ENCODE results near the gene DPM3.

Gene DPM3

GRCh38 chr1:155186067-155186793 is 45.9 kb upstream of the DPM3 start:
- POLR2A ChIA-PET: no interaction called here
- CTCF ChIA-PET: interaction anchor here (1.0 to 4.4 kb wide), 2 partner anchors 9 to 13 kb away, joined by 4 to 15 read pairs; partner anchors contain the start of gene KRTCAP2
- Histone ChIP-seq H3K4me1 (ENCODE audit: control insufficient read depth, insufficient read depth, low read length) (no peaks in the 10 kb centered on the region), H3K9me3 (ENCODE audit: control insufficient read depth, insufficient read depth, low read depth, low read length) (no peaks in the 10 kb centered on the region), H3K27ac (ENCODE audit: extremely low read depth, low read depth, low read length) (no peak overlapping the region; the same call in 1 of the 2 replicates), H3K36me3 (ENCODE audit: control insufficient read depth in 2 of 2, insufficient read depth in 1 of 2, low read length in 2 of 2) (no peaks in the 10 kb centered on the region), H3K4me3 (ENCODE audit: low read depth, low read length) (no peak overlapping the region)
- TF ChIP-seq ZNF398 (tag by site-specific recombination; IDR thresholded peaks at IDR 0.05) (peak; percentile 83), EGR2 (tag by site-specific recombination; IDR thresholded peaks at IDR 0.05; ENCODE audit: low read depth) (0 out of 2 replicates have a peak, but pooled peaks have one; percentile 12), ZNF645 (tag by site-specific recombination; IDR thresholded peaks at IDR 0.05) (no peak), ZNF791 (tag by site-specific recombination; IDR thresholded peaks at IDR 0.05) (no peak), PATZ1 (tag by site-specific recombination; IDR thresholded peaks at IDR 0.05) (0 out of 2 replicates have a peak, but pooled peaks have one; percentile 23), SCRT2 (tag by site-specific recombination; IDR thresholded peaks at IDR 0.05) (no peak), ZNF366 (tag by site-specific recombination; conservative IDR thresholded peaks at IDR 0.05) (peak; percentile 64), ZFHX2 (tag by site-specific recombination; conservative IDR thresholded peaks at IDR 0.05) (0 out of 2 replicates have a peak, but pooled peaks have one; percentile 13)
- TF ChIP-seq, protein P1, sequence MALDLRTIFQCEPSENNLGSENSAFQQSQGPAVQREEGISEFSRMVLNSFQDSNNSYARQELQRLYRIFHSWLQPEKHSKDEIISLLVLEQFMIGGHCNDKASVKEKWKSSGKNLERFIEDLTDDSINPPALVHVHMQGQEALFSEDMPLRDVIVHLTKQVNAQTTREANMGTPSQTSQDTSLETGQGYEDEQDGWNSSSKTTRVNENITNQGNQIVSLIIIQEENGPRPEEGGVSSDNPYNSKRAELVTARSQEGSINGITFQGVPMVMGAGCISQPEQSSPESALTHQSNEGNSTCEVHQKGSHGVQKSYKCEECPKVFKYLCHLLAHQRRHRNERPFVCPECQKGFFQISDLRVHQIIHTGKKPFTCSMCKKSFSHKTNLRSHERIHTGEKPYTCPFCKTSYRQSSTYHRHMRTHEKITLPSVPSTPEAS (tag by site-specific recombination; IDR thresholded peaks at IDR 0.05): 0 out of 2 replicates have a peak, but pooled peaks have one; percentile 11

DNA sequence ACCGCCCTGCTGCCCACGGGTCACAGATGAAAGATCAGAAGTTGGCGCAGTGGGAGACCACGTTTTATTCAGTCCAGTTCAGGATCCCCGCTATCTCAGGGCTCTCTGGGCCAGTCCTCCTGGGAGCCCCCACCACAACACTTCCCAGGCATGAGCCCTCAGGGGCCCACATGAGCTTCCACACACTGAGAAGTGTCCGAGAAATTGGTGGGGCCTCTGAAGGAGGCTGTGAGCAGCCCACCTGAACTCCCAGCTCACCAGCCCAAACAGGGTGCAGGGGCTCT is 45.4 kb upstream of the DPM3 start:
- H3K27ac ChIP-seq (ENCODE audit: extremely low read depth, low read depth, low read length): no peak overlapping the region
- ChIA-PET POLR2A (no interaction called here), CTCF (interaction anchor here (1.0 to 4.4 kb wide), 3 partner anchors 8 to 21 kb away, joined by 4 to 15 read pairs (median 4); partner anchors contain the start of gene KRTCAP2)
- no peak overlapping the region for H3K4me3 ChIP-seq (ENCODE audit: low read depth, low read length)
- no peaks in the 10 kb centered on the region for H3K36me3 ChIP-seq (ENCODE audit: control insufficient read depth in 2 of 2, insufficient read depth in 1 of 2, low read length in 2 of 2)
- H3K4me1 ChIP-seq (ENCODE audit: control insufficient read depth, insufficient read depth, low read length): no peaks in the 10 kb centered on the region
- H3K9me3 ChIP-seq (ENCODE audit: control insufficient read depth, insufficient read depth, low read depth, low read length): no peaks in the 10 kb centered on the region
- TF ChIP-seq ZNF311 (tag by site-specific recombination; IDR thresholded peaks at IDR 0.05; ENCODE audit: borderline replicate concordance) (no peak), ZNF792 (tag by site-specific recombination; IDR thresholded peaks at IDR 0.05) (no peak), ZBTB1 (tag by site-specific recombination; IDR thresholded peaks at IDR 0.05) (no peak), ZSCAN23 (tag by site-specific recombination; IDR thresholded peaks at IDR 0.05) (no peak), ZNF596 (tag by site-specific recombination; IDR thresholded peaks at IDR 0.05) (no peak), ZNF221 (tag by site-specific recombination; IDR thresholded peaks at IDR 0.05; ENCODE audit: borderline replicate concordance) (no peak), MZF1 (tag by site-specific recombination; IDR thresholded peaks at IDR 0.05; ENCODE audit: borderline replicate concordance) (no peak), ZBTB49 (tag by site-specific recombination; IDR thresholded peaks at IDR 0.05; ENCODE audit: low read depth) (no peak), IKZF3 (tag by site-specific recombination; IDR thresholded peaks at IDR 0.05) (no peak), ZBTB48 (tag by site-specific recombination; IDR thresholded peaks at IDR 0.05) (no peak), ZNF350 (tag by site-specific recombination; IDR thresholded peaks at IDR 0.05) (no peak), ZNF223 (tag by site-specific recombination; IDR thresholded peaks at IDR 0.05) (no peak), ZNF473 (tag by site-specific recombination; IDR thresholded peaks at IDR 0.05) (no peak), ZNF202 (tag by site-specific recombination; IDR thresholded peaks at IDR 0.05; ENCODE audit: borderline replicate concordance) (no peak), ZNF837 (tag by site-specific recombination; IDR thresholded peaks at IDR 0.05) (no peak)
